IMR-90 (cell line): ENCODE results near the gene ECI2. TPM values are rescaled to one million over a fixed set of nuclear protein-coding genes. Genes with fewer than 3 reads are reported as not detected.
A peak's percentile ranks its signal among the peaks of the same experiment; 100 is the strongest.

Experiments used
- ATAC-seq: fragments of 200-7000 bp; cut with Tn5 transposase; 2 replicates; pipeline ENCODE4 v1.9.1; 2020; ENCODE audit warnings: low read depth, mild to moderate bottlenecking, moderate library complexity
- BruUV-seq: library from RNA; stranded (reverse); fragments of 400-500 nt; replicated peaks from 2 replicates; lab custom pipeline; 2021; lab: Mats Ljungman, UMichigan
- CTCF ChIA-PET: fragments of 300-600 bp; formaldehyde crosslinking; extraction: SDS; loops from one replicate; lab custom pipeline; 2021; ENCODE audit warnings: antibody characterized with exemption; lab: Yijun Ruan, JAX
- POLR2A ChIA-PET: fragments of 300-600 bp; sonication (Branson Sonifier 250); formaldehyde crosslinking; loops from one replicate; lab custom pipeline; 2022; ENCODE audit warnings: antibody characterized with exemption; ENCODE audit not compliant: unreplicated experiment; lab: Charles Lee
- DNase-seq: peaks from one replicate; pipeline ENCODE4 v3.0.0; 2013
- H2AFZ ChIP-seq: replicated peaks from 2 replicates; pipeline ENCODE3; 2013; ENCODE audit warnings: low read length, mild to moderate bottlenecking; ENCODE audit not compliant: poor library complexity
- H2AK5ac ChIP-seq: 2 replicates; pipeline ENCODE4 v1.6.1; 2013; ENCODE audit warnings: low read depth, low read length, inconsistent platforms
- H2AK9ac ChIP-seq: replicated peaks from 2 replicates; pipeline ENCODE3; 2013; ENCODE audit warnings: mild to moderate bottlenecking, low read depth, low read length, moderate library complexity; ENCODE audit not compliant: poor library complexity
- H2BK120ac ChIP-seq: 2 replicates; pipeline ENCODE4 v1.6.1; 2013; ENCODE audit warnings: low read depth, low read length, inconsistent platforms
- H2BK15ac ChIP-seq: 3 replicates; pipeline ENCODE4 v1.6.1; 2013; ENCODE audit warnings: low read depth, low read length, inconsistent platforms
- H2BK20ac ChIP-seq: 2 replicates; pipeline ENCODE4 v1.6.1; 2013; ENCODE audit warnings: low read depth, mild to moderate bottlenecking, inconsistent platforms, low read length, moderate library complexity
- H2BK5ac ChIP-seq: 2 replicates; pipeline ENCODE4 v1.6.1; 2013; ENCODE audit warnings: mild to moderate bottlenecking, low read depth, low read length, inconsistent platforms; ENCODE audit not compliant: poor library complexity, severe bottlenecking
- H3K14ac ChIP-seq: replicated peaks from 2 replicates; pipeline ENCODE4 v1.6.1; 2013; ENCODE audit warnings: low read depth, low read length, inconsistent platforms
- H3K18ac ChIP-seq: 2 replicates; pipeline ENCODE4 v1.6.1; 2013; ENCODE audit warnings: low read depth, low read length, control low read depth
- H3K23ac ChIP-seq: 2 replicates; pipeline ENCODE4 v1.6.1; 2013; ENCODE audit warnings: low read depth, low read length, inconsistent platforms
- H3K27ac ChIP-seq: 2 replicates; pipeline ENCODE4 v1.5.1; 2013; ENCODE audit warnings: mild to moderate bottlenecking, control low read depth, low read length; ENCODE audit not compliant: insufficient read depth
- H3K27me3 ChIP-seq: 2 replicates; pipeline ENCODE4 v1.6.1; 2013; ENCODE audit warnings: low read length; ENCODE audit not compliant: control insufficient read depth, insufficient read depth
- H3K36me3 ChIP-seq: 2 replicates; pipeline ENCODE4 v1.6.1; 2013; ENCODE audit warnings: low read length, mixed read lengths; ENCODE audit not compliant: control insufficient read depth, insufficient read depth
- H3K4ac ChIP-seq: 2 replicates; pipeline ENCODE4 v1.6.1; 2013; ENCODE audit warnings: low read depth, low read length, inconsistent platforms
- H3K4me1 ChIP-seq: 2 replicates; pipeline ENCODE4 v1.6.1; 2013; ENCODE audit warnings: low read length, mixed read lengths; ENCODE audit not compliant: control insufficient read depth, insufficient read depth
- H3K4me2 ChIP-seq: 2 replicates; pipeline ENCODE4 v1.6.1; 2013; ENCODE audit warnings: low read depth, mild to moderate bottlenecking, control low read depth, low read length, moderate library complexity
- H3K4me3 ChIP-seq: 2 replicates; pipeline ENCODE4 v1.5.1; 2013; ENCODE audit warnings: low read depth, mild to moderate bottlenecking, control low read depth, low read length, moderate library complexity; ENCODE audit not compliant: insufficient read depth
- H3K56ac ChIP-seq: 2 replicates; pipeline ENCODE4 v1.6.1; 2013; ENCODE audit warnings: low read length, inconsistent platforms; ENCODE audit not compliant: insufficient read depth; ENCODE audit errors: extremely low read depth
- H3K79me1 ChIP-seq, 2 experiments: 2 replicates each; pipeline ENCODE4 v1.6.1; 2013; ENCODE audit warnings: low read length in 2 of 2, inconsistent platforms in 1 of 2, low read depth in 1 of 2
- H3K9ac ChIP-seq: 2 replicates; pipeline ENCODE4 v1.6.1; 2013; ENCODE audit warnings: low read depth, low read length, control low read depth
- H3K9me1 ChIP-seq: 2 replicates; pipeline ENCODE4 v1.6.1; 2013; ENCODE audit warnings: low read length, inconsistent platforms; ENCODE audit not compliant: insufficient read depth
- H3K9me3 ChIP-seq: 2 replicates; pipeline ENCODE4 v1.6.1; 2013; ENCODE audit warnings: low read length; ENCODE audit not compliant: control insufficient read depth, insufficient read depth
- H4K20me1 ChIP-seq: 2 replicates; pipeline ENCODE4 v1.6.1; 2013; ENCODE audit warnings: low read length, inconsistent platforms; ENCODE audit not compliant: insufficient read depth
- H4K5ac ChIP-seq: 2 replicates; pipeline ENCODE4 v1.6.1; 2013; ENCODE audit warnings: mild to moderate bottlenecking, low read depth, low read length, control low read depth
- H4K8ac ChIP-seq, 2 experiments: 2 replicates each; pipeline ENCODE4 v1.6.1; 2013; ENCODE audit warnings: low read depth in 2 of 2, low read length in 2 of 2, control low read depth in 1 of 2, inconsistent platforms in 1 of 2
- H4K91ac ChIP-seq: 2 replicates; pipeline ENCODE4 v1.6.1; 2013; ENCODE audit warnings: low read depth, low read length, inconsistent platforms; ENCODE audit not compliant: insufficient read depth
- BHLHE40 ChIP-seq: fragments of 150-350 bp; IDR thresholded peaks from 2 replicates; pipeline ENCODE4 v1.6.1; 2016; ENCODE audit warnings: mild to moderate bottlenecking, low read depth, low read length
- CEBPB ChIP-seq: IDR thresholded peaks from 2 replicates; pipeline ENCODE4 v1.6.1; 2012; ENCODE audit warnings: low read depth, low read length, improper control_type of control experiment
- CHD1 ChIP-seq: IDR thresholded peaks from 2 replicates; pipeline ENCODE4 v1.6.1; 2012; ENCODE audit warnings: low read depth, low read length, improper control_type of control experiment
- FOS ChIP-seq: fragments of 150-350 bp; IDR thresholded peaks from 2 replicates; pipeline ENCODE4 v1.6.1; 2016; ENCODE audit warnings: low read depth, low read length
- MAFK ChIP-seq: IDR thresholded peaks from 2 replicates; pipeline ENCODE4 v1.6.1; 2012; ENCODE audit warnings: low read depth, low read length, improper control_type of control experiment
- MAZ ChIP-seq: IDR thresholded peaks from 2 replicates; pipeline ENCODE4 v1.6.1; 2012; ENCODE audit warnings: low read depth, mild to moderate bottlenecking, low read length, improper control_type of control experiment, moderate library complexity, borderline replicate concordance
- MXI1 ChIP-seq: IDR thresholded peaks from 2 replicates; pipeline ENCODE4 v1.6.1; 2012; ENCODE audit warnings: low read depth, mild to moderate bottlenecking, low read length, moderate library complexity, borderline replicate concordance
- NFE2L2 ChIP-seq: fragments of 150-350 bp; IDR thresholded peaks from 2 replicates; pipeline ENCODE4 v1.6.1; 2016; ENCODE audit warnings: low read depth, mild to moderate bottlenecking, low read length
- POLR2A ChIP-seq: IDR thresholded peaks from 2 replicates; pipeline ENCODE4 v1.6.1; 2012; ENCODE audit warnings: mild to moderate bottlenecking, low read depth, low read length
- RAD21 ChIP-seq: IDR thresholded peaks from 2 replicates; pipeline ENCODE4 v1.6.1; 2012; ENCODE audit warnings: low read length, improper control_type of control experiment
- RCOR1 ChIP-seq: IDR thresholded peaks from 2 replicates; pipeline ENCODE4 v1.6.1; 2012; ENCODE audit warnings: mild to moderate bottlenecking, low read length, improper control_type of control experiment; ENCODE audit not compliant: insufficient replicate concordance
- RFX5 ChIP-seq: IDR thresholded peaks from 2 replicates; pipeline ENCODE4 v1.8.0; 2012; ENCODE audit warnings: low read depth, mild to moderate bottlenecking, low read length, moderate library complexity
- SMC3 ChIP-seq: fragments of 150-350 bp; IDR thresholded peaks from 2 replicates; pipeline ENCODE4 v1.6.1; 2016; ENCODE audit warnings: low read depth, mild to moderate bottlenecking, antibody characterized with exemption, low read length, moderate library complexity
- WGBS, 2 experiments: methylation state at CpG; one replicate each; pipeline versions ENCODE4 v1.1.5 to v1.1.7; 2013; ENCODE audit warnings: missing lambda C conversion rate in 2 of 2; ENCODE audit not compliant: insufficient read length in 1 of 2; ENCODE audit errors: extremely low coverage in 2 of 2; 5-methylcytosine and 5-hydroxymethylcytosine counted together
- dilution Hi-C: fragments of 300-500 bp; cut with HindIII; formaldehyde crosslinking; loops from one replicate; pipeline ENCODE4 v1.14.3; 2018; ENCODE audit warnings: low sequenced_read_pairs; ENCODE audit not compliant: unreplicated experiment
- in situ Hi-C: fragments of 300-500 bp; cut with MboI; formaldehyde crosslinking; loops from 3 replicates; pipeline ENCODE4 v1.14.3; 2019; ENCODE audit warnings: low sequenced_read_pairs, inconsistent platforms, mixed read lengths
- intact Hi-C: fragments of 100-400 bp; cut with micrococcal nuclease; formaldehyde crosslinking; loops from 2 replicates; pipeline ENCODE4 v1.10.0; 2022
- polyA plus RNA-seq, 3 experiments: library from polyadenylated mRNA; depleted of rRNA; stranded (reverse); fragments of >200 nt; gene quantifications; 2 replicates each; pipeline ENCODE4 v1.2.3, GENCODE V29; 2012; ENCODE audit warnings: low replicate concordance in 1 of 3
- total RNA-seq: library from RNA; depleted of rRNA; stranded (reverse); fragments of >200 nt; gene quantifications from 2 replicates; pipeline ENCODE4 v1.2.3, GENCODE V29; 2012
- TF ChIP-seq, protein P1 (sequence below): fragments of 150-350 bp; IDR thresholded peaks from 2 replicates; pipeline ENCODE4 v1.6.1; 2016; ENCODE audit warnings: low read depth, mild to moderate bottlenecking, low read length, moderate library complexity, borderline replicate concordance
- TF ChIP-seq, protein P2 (sequence below): conservative IDR thresholded peaks from 2 replicates; pipeline ENCODE4 v1.5.1; 2012; ENCODE audit warnings: mild to moderate bottlenecking, low read depth, low read length, improper control_type of control experiment
- TF ChIP-seq, protein P3 (sequence below): fragments of 150-350 bp; IDR thresholded peaks from 2 replicates; pipeline ENCODE4 v1.6.1; 2017; ENCODE audit warnings: mild to moderate bottlenecking, antibody characterized with exemption, low read length, low read depth

Gene ECI2
- total and polyA plus RNA-seq, 2 of the 4 experiments (the other 2 are of a cell fraction) = 64.1 to 152 TPM

DNA sequence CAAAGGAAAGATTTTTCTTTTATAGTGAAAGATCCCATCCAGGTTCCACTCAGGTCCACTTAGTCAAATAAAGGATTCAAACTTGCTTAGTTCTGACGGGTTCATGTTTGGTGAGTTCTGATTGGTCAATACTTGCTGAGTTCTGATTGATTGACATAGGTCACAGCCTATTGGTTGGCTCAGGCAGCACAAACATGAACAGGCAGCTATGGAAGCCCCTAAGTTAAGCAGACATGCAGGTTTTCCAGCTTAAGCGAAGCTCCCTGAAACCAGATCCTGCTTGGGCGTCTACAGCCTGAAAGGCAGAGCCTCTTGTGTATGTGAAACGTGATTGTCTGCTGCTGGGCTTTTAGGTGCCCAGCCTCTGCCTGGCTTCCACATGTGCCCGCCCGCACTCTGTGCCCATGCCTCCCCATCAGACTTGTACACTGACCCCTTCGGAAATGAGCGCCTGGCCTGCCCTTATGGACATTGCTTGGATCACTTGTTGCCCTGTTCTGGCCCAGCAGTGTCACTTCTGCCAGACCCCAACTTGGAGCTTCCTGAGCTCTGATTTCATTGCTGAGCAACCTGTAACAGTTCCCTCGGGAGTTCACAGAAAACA, 45.4 kb upstream of the ECI2 start:
- H3K18ac ChIP-seq = no peak overlapping the region
- ATAC-seq (peak; percentile 65), DNase-seq (peak; percentile 63)
- 100% methylated on average over 4 of the region's 9 CpGs; no CpG with 5 or more reads in 1 of the 2 experiments for WGBS, 2 experiments
- intact Hi-C loops (no loop called here), dilution Hi-C loops (no loop called here), in situ Hi-C loops (no loop called here)
- H3K9ac ChIP-seq = no peak overlapping the region
- H3K14ac ChIP-seq = no peak overlapping the region
- no peak for TF ChIP-seq CHD1
- TF ChIP-seq, protein P1, sequence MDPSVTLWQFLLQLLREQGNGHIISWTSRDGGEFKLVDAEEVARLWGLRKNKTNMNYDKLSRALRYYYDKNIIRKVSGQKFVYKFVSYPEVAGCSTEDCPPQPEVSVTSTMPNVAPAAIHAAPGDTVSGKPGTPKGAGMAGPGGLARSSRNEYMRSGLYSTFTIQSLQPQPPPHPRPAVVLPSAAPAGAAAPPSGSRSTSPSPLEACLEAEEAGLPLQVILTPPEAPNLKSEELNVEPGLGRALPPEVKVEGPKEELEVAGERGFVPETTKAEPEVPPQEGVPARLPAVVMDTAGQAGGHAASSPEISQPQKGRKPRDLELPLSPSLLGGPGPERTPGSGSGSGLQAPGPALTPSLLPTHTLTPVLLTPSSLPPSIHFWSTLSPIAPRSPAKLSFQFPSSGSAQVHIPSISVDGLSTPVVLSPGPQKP = no peak
- no peak for TF ChIP-seq RCOR1
- no peak for TF ChIP-seq FOS
- no peak for TF ChIP-seq RAD21
- no peak for TF ChIP-seq CEBPB
- no peak for TF ChIP-seq MXI1
- TF ChIP-seq MAZ = no peak
- TF ChIP-seq, protein P2, sequence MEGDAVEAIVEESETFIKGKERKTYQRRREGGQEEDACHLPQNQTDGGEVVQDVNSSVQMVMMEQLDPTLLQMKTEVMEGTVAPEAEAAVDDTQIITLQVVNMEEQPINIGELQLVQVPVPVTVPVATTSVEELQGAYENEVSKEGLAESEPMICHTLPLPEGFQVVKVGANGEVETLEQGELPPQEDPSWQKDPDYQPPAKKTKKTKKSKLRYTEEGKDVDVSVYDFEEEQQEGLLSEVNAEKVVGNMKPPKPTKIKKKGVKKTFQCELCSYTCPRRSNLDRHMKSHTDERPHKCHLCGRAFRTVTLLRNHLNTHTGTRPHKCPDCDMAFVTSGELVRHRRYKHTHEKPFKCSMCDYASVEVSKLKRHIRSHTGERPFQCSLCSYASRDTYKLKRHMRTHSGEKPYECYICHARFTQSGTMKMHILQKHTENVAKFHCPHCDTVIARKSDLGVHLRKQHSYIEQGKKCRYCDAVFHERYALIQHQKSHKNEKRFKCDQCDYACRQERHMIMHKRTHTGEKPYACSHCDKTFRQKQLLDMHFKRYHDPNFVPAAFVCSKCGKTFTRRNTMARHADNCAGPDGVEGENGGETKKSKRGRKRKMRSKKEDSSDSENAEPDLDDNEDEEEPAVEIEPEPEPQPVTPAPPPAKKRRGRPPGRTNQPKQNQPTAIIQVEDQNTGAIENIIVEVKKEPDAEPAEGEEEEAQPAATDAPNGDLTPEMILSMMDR = no peak
- TF ChIP-seq, protein P3, sequence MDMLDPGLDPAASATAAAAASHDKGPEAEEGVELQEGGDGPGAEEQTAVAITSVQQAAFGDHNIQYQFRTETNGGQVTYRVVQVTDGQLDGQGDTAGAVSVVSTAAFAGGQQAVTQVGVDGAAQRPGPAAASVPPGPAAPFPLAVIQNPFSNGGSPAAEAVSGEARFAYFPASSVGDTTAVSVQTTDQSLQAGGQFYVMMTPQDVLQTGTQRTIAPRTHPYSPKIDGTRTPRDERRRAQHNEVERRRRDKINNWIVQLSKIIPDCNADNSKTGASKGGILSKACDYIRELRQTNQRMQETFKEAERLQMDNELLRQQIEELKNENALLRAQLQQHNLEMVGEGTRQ = no peak
- TF ChIP-seq POLR2A = no peak
- TF ChIP-seq BHLHE40 = no peak
- TF ChIP-seq RFX5 = no peak
- no peak for TF ChIP-seq MAFK
- no peak for TF ChIP-seq SMC3
- no peak for TF ChIP-seq NFE2L2
- no peaks in the 10 kb centered on the region for H4K20me1 ChIP-seq
- H3K4me2 ChIP-seq = no peak overlapping the region
- H2BK15ac ChIP-seq = no peak overlapping the region
- H3K4ac ChIP-seq = no peak overlapping the region
- H2BK5ac ChIP-seq = no peak overlapping the region
- H4K5ac ChIP-seq = no peak overlapping the region
- H2BK20ac ChIP-seq = no peak overlapping the region
- H2AK9ac ChIP-seq = no peak overlapping the region
- H3K9me1 ChIP-seq = no peaks in the 10 kb centered on the region
- peaks cover 11% of the 10 kb centered on the region; the same call in 1 of the 2 replicates for H3K27me3 ChIP-seq
- no peaks in the 10 kb centered on the region for H3K79me1 ChIP-seq
- no peak overlapping the region for H2AK5ac ChIP-seq
- H2AFZ ChIP-seq = peak overlapping the region; percentile 8
- no peak overlapping the region for H3K23ac ChIP-seq
- H3K56ac ChIP-seq = no peak overlapping the region
- no peak overlapping the region for H4K8ac ChIP-seq
- H4K91ac ChIP-seq = no peak overlapping the region
- peaks cover 5% of the 10 kb centered on the region; the same call in 1 of the 2 replicates for H3K9me3 ChIP-seq
- H3K4me1 ChIP-seq = no peaks in the 10 kb centered on the region; the same call in 1 of the 2 replicates
- no peak overlapping the region for H3K4me3 ChIP-seq
- POLR2A ChIA-PET = no interaction called here
- no peak overlapping the region for H3K27ac ChIP-seq
- H3K36me3 ChIP-seq = no peaks in the 10 kb centered on the region
- BruUV-seq = no TSS peak
- CTCF ChIA-PET = interaction anchor here (2.3 kb wide), 1 partner anchor 29 kb away, joined by 6 read pairs; no protein-coding TSS in a partner anchor
- no peak overlapping the region for H2BK120ac ChIP-seq
